Parathyroid adenoma (tissue), 2 donors: ENCODE results near the gene SULT1A3.
"Not testable (repeated sequence)": the region's sequence is repeated elsewhere in the genome, so short reads cannot be mapped to it uniquely, and the experiment has no call there.

Experiments
- H2AFZ ChIP-seq: fragments of 300-600 bp; sonication (generic); one replicate; pipeline ENCODE4 v1.7.0; 2017; ENCODE audit warnings: antibody characterized with exemption, mild to moderate bottlenecking
- H3K27ac ChIP-seq: fragments of 300-600 bp; sonication (generic); one replicate; pipeline ENCODE4 v1.7.0; 2017
- H3K27me3 ChIP-seq: fragments of 300-600 bp; sonication (generic); one replicate; pipeline ENCODE4 v1.7.0; 2017; ENCODE audit warnings: low read length; ENCODE audit not compliant: control insufficient read depth, insufficient read depth
- H3K36me3 ChIP-seq: fragments of 300-600 bp; sonication (generic); one replicate; pipeline ENCODE4 v1.7.0; 2017; ENCODE audit warnings: low read length; ENCODE audit not compliant: control insufficient read depth, insufficient read depth
- H3K4me1 ChIP-seq: fragments of 300-600 bp; sonication (generic); one replicate; pipeline ENCODE4 v1.7.0; 2017; ENCODE audit warnings: control low read depth
- H3K4me2 ChIP-seq: fragments of 300-600 bp; sonication (generic); one replicate; pipeline ENCODE4 v1.7.0; 2017; ENCODE audit warnings: low read length
- H3K4me3 ChIP-seq: fragments of 300-600 bp; sonication (generic); one replicate; pipeline ENCODE4 v1.7.0; 2017; ENCODE audit warnings: low read depth, low read length
- H3K79me2 ChIP-seq: fragments of 300-600 bp; sonication (generic); one replicate; pipeline ENCODE4 v1.7.0; 2017; ENCODE audit warnings: control low read depth
- H3K9ac ChIP-seq: fragments of 300-600 bp; sonication (generic); one replicate; pipeline ENCODE4 v1.7.0; 2017; ENCODE audit warnings: mild to moderate bottlenecking
- H3K9me3 ChIP-seq: fragments of 300-600 bp; sonication (generic); one replicate; pipeline ENCODE4 v1.7.0; 2017; ENCODE audit warnings: low read length; ENCODE audit not compliant: control insufficient read depth
- donor health status: primary hyperparathyroidism.

Gene SULT1A3

DNA sequence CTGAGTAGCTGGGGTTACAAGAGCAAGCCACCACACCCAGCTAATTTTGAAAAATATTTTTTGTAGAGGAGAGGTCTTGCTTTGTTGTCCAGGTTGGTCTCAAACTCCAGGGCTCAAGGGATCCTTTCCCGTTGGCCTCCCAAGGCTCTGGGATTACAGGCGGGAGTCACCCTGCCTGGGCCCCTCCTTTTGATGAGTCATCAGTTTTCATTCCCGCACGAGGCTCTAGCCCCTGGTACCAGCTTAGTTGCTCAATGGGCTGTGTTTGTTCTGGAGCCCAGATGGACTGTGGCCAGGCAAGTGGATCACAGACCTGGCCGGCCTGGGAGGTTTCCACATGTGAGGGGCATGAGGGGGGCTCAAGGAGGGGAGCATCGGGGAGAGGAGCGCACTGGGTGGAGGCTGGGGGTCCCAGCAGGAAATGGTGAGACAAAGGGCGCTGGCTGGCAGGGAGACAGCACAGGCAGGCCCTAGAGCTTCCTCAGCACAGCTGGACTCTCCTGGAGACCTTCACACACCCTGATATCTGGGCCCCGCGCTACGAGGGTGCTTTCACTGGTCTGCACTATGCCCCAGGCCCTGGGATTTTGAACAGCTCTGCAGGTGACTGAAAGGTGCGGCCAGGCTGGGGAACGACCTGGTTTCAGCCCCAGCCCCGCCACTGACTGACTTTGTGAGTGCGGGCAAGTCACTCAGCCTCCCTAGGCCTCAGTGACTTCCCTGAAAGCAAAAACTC is 721 bp downstream of the SULT1A3 start:
- H3K27ac ChIP-seq = not testable (repeated sequence)

DNA sequence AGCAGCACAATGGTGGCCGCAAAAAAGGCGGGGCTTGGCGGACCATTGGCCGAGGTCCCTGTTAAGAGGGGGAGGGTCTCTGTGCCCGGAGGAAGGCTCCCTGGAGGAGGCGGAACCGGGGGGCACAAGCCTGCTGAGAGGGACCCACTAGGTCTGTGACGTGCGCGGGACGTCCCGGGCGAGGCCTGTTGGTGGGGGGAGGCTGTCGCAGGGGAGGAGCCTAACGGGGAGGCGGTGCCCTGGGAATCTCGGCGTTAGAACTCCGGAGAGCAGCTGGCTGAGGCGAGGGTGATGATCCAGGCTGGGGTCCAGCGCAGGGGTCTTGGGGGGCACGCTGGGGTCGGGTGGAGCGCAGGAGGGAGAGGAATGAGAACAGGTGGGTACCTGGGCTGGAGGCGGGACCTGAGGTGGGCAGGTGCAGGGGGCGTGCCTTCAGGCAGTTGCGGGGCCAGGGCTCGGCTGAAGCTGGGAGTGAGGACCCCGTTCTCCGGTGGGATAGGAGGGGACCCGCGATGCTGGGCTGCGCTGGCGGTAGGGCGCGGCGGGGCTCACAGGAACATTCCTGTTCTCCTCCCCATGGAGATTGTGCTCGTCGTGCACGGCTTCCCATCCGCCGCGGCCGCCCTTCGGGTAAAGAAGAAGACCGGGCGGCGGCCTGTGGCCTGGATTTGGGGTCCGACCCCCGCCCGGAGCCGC is 6.6 kb downstream of the SULT1A3 start:
- not testable (repeated sequence) for H3K4me1 ChIP-seq, H3K36me3 ChIP-seq, H3K27ac ChIP-seq, H3K9ac ChIP-seq, H3K27me3 ChIP-seq, H3K79me2 ChIP-seq, H3K9me3 ChIP-seq
- H3K4me2 ChIP-seq = peak overlapping the region; percentile 37
- peak overlapping the region; percentile 25 for H3K4me3 ChIP-seq
- peak overlapping the region; percentile 79 for H2AFZ ChIP-seq

More for the DNA sequence above, 721 bp downstream of the SULT1A3 start:
- H3K79me2 ChIP-seq, H3K4me3 ChIP-seq, H3K36me3 ChIP-seq, H3K9me3 ChIP-seq, H2AFZ ChIP-seq, H3K27me3 ChIP-seq, H3K9ac ChIP-seq, H3K4me2 ChIP-seq, H3K4me1 ChIP-seq: not testable (repeated sequence)

DNA sequence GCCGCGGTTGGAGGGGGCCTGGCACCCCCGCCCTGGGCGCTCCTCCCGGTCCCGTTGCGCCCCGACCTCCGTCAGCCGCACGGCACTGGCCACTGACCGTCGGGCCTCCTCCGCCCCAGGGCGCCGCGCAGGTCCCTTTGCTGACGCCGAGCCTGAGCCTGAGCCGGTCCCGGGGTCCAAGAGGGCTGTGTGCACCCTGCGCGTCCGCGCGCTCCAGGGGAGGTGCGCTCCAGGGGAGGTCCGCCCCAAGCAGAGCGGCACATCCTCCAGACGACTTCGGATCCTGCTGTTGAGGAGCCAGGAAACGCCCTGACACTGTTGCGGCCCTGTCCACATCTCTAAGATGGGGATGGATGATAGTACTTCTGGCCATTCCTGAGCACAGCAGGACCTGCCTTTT is 7.2 kb downstream of the SULT1A3 start:
- H3K4me3 ChIP-seq, H3K27me3 ChIP-seq, H3K27ac ChIP-seq, H3K4me2 ChIP-seq, H3K36me3 ChIP-seq, H3K9ac ChIP-seq, H3K9me3 ChIP-seq, H3K4me1 ChIP-seq, H3K79me2 ChIP-seq: not testable (repeated sequence)
- H2AFZ ChIP-seq = peak overlapping the region; percentile 79

DNA sequence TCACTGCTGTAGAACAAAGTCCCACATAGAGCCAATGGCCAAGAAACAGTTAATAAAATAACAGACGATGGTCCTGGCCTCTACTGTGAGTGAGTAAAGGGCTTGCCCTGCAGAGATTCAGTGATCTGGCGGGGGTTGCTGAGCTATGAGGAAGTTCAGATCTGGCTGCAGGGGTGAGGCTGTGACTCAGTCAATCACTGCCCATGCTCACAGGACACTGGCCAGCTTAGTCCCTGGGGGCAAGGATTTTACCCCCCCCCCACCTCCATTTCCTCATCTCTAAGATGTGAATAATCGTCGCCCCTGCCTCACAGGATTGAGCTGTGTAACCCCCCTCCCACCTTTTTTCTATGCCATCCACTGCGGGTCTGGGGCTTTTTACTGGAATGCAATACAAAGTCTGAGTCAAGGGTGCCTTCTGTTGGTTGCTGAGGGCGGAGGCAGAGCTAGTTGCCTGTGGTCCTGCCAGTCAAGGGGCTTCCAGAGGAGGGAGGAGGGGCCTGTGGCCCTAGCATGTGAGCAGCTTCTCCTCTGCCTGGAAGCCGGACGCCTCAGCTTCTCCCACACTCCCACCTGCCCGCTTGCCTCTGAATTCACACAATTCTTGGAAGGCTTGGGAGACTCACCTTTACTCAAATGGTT is 8.1 kb downstream of the SULT1A3 start:
- not testable (repeated sequence) for H3K79me2 ChIP-seq, H3K4me2 ChIP-seq, H3K36me3 ChIP-seq, H3K4me1 ChIP-seq, H3K9ac ChIP-seq, H3K4me3 ChIP-seq, H2AFZ ChIP-seq, H3K27me3 ChIP-seq, H3K9me3 ChIP-seq, H3K27ac ChIP-seq

DNA sequence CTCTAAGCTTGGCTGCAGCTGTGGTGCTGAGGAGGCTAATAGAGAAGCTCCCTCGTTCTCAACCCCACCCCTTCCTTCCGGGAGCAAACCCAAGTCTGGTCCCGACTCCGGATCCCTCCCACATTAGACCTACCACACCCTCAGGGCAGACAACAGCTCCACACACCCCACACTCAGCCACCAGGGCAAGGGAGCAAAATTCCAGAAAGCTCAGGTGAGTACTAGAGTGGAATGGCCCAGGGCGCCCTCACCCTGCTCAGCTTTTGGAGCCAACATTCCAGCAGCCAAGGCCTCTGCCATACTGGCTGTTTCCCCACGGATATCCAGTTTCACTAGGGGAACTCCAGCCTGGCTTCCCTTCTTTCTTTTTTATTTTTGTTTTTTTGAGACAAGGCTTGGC is 10.0 kb downstream of the SULT1A3 start:
- not testable (repeated sequence) for H3K27me3 ChIP-seq, H3K4me1 ChIP-seq, H3K9me3 ChIP-seq, H3K9ac ChIP-seq, H3K27ac ChIP-seq, H3K36me3 ChIP-seq, H3K79me2 ChIP-seq, H2AFZ ChIP-seq, H3K4me3 ChIP-seq, H3K4me2 ChIP-seq

DNA sequence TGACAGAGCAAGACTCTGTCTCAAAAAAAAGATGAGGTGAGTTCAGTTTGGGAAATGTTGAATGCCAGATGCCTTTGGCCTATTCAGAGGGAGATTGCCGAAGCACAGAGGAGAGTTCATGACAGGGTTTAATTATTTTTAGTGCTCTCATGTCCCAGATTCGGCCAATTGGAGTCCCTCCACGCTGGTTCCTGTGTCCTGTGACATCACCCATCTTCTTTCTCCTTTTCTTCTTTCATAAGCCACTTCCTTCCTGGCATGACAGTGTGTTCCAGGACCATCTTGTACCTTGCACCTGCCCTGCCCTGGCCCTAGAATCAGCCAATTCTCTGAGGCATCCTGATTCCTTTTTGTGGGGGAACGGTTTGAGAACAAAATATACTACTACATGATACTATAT is 12.4 kb downstream of the SULT1A3 start:
- not testable (repeated sequence) for H3K4me2 ChIP-seq, H3K27me3 ChIP-seq, H3K27ac ChIP-seq, H3K9me3 ChIP-seq, H3K4me1 ChIP-seq, H3K36me3 ChIP-seq, H3K79me2 ChIP-seq, H3K4me3 ChIP-seq, H2AFZ ChIP-seq, H3K9ac ChIP-seq

DNA sequence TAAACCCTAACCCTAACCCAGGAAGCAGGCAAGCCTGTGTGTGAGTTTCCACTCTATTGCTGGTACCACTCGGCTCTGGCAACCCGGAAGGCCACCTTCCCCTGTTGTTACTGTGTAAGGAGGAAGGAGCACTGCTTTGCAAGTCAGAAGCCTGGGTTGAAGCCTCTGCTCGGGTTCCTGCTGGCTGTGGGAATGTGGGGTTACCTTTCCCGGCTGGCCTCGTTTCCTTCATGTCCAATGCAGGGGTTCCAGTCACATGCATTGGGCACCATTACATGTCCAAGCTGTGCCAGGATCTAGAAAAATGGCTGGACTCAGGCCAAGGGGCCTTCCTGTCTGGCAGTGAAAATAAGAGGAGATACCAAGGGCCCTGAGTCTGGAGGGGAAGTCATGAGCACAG is 18.0 kb downstream of the SULT1A3 start:
- not testable (repeated sequence) for H3K4me3 ChIP-seq, H2AFZ ChIP-seq, H3K27me3 ChIP-seq, H3K9ac ChIP-seq, H3K4me2 ChIP-seq, H3K79me2 ChIP-seq, H3K27ac ChIP-seq, H3K36me3 ChIP-seq, H3K9me3 ChIP-seq, H3K4me1 ChIP-seq

DNA sequence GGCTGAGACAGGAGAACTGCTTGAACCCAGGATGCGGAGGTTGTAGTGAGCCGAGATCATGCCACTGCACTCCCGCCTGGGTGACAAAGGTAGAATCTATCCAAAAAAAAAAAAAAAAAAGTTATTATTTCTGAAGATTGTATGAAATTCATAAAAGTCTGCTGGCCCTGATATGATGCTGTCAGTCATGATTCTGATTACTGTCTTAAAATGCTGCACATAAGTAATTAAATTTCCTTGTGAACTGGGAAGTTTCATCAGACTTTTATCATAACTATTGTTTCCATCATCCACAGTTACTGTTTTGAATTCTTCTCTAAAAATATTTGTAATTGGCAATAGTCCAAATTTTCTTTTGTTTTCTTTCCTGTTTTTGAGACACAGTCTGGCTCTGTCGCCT is 49.3 kb downstream of the SULT1A3 start, which contains the start of gene NPIPB13:
Gene NPIPB13, minus strand, starts transcription at position 101 of the 400 bp plus-strand sequence. CDS start 2,906 bp downstream, outside the sequence.
- H3K4me2 ChIP-seq, H3K27me3 ChIP-seq, H2AFZ ChIP-seq, H3K9me3 ChIP-seq, H3K4me1 ChIP-seq, H3K36me3 ChIP-seq, H3K79me2 ChIP-seq, H3K9ac ChIP-seq, H3K27ac ChIP-seq, H3K4me3 ChIP-seq: not testable (repeated sequence)
